ENCODE results near the gene RRAGB. TPM values are rescaled to one million over a fixed set of nuclear protein-coding genes. Genes with fewer than 3 reads are reported as not detected.
"Not testable (repeated sequence)": the region's sequence is repeated elsewhere in the genome, so short reads cannot be mapped to it uniquely, and the experiment has no call there.

The RRAGB gene
- total RNA-seq, 1 experiment from 2014 or later: 6.5 TPM

- not testable (repeated sequence) for H3K36me3 ChIP-seq, H3K9me3 ChIP-seq, H3K4me3 ChIP-seq, DNase-seq, H3K27me3 ChIP-seq
Measured at GRCh38 chrX:55748463-55748862, 30.9 kb downstream of the RRAGB start.

- no peaks in the 10 kb centered on the region for H3K36me3 ChIP-seq
- no peaks in the 10 kb centered on the region for H3K27me3 ChIP-seq
- no peak for DNase-seq
- no peaks in the 10 kb centered on the region for H3K9me3 ChIP-seq
- no peak overlapping the region for H3K4me3 ChIP-seq
Measured at GRCh38 chrX:55750256-55750655, 32.7 kb downstream of the RRAGB start.

DNA sequence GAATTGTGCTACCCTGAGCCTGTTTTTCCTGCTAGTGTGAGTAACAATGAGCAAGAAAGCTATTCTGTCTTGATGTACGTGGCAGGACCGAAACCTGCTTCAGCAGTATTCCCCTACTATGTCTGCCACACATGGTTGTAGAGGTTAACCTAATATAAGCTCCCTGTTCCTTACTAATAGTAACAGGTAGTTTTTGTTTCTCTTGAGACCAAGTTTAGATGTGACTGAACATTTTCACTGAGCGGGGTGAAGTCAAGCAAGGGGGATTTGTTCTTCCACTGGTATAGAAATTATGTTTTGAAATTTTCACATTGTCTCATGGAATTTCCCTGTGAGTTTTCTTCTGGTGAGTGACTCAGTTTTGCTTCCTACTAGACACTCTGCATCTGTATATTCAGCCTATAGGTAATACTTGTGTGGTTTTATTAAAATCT lies 37.3 kb downstream of the RRAGB start:
- Histone ChIP-seq H3K36me3 (no peaks in the 10 kb centered on the region; the same call in 1 of the 2 replicates), H3K9me3 (no peaks in the 10 kb centered on the region), H3K27me3 (no peaks in the 10 kb centered on the region), H3K4me3 (no peak overlapping the region)
- DNase-seq: no peak

DNA sequence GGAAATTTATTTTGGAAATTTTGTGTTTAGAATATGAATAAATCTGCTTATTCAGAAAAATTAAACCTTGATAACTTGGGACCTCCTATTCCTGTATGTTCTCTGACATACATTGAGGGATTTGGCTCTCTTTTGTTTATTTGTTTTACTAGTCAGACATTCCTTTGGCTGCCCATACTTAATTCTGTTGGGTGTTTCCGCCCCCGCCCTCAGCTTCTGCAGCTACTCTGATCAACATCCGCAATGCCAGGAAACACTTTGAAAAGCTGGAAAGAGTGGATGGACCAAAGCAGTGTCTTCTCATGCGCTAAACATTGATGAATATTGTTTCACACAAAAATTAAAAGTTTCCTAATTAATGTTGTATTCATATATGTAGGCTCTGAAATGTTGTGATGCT lies 40.5 kb downstream of the RRAGB start:
- H3K36me3 ChIP-seq: no peaks in the 10 kb centered on the region; the same call in 1 of the 2 replicates
- DNase-seq: peak; percentile 26

GRCh38 chrX:55759478-55759877 lies 41.9 kb downstream of the RRAGB start:
- Histone ChIP-seq H3K36me3 (no peaks in the 10 kb centered on the region; the same call in 1 of the 2 replicates), H3K9me3 (no peaks in the 10 kb centered on the region), H3K4me3 (no peak overlapping the region), H3K27me3 (no peaks in the 10 kb centered on the region)
- DNase-seq: no peak

More for the DNA sequence above, 40.5 kb downstream of the RRAGB start:
- Histone ChIP-seq H3K4me3 (no peak overlapping the region), H3K9me3 (no peaks in the 10 kb centered on the region), H3K27me3 (no peaks in the 10 kb centered on the region)

GRCh38 chrX:55767100-55767499 lies 49.6 kb downstream of the RRAGB start:
- no peak for DNase-seq
- Histone ChIP-seq H3K36me3 (no peaks in the 10 kb centered on the region), H3K9me3 (no peaks in the 10 kb centered on the region), H3K27me3 (no peaks in the 10 kb centered on the region), H3K4me3 (no peak overlapping the region)

- not testable (repeated sequence) for H3K9me3 ChIP-seq, H3K36me3 ChIP-seq, DNase-seq, H3K4me3 ChIP-seq, H3K27me3 ChIP-seq
Measured at GRCh38 chrX:55774419-55774818, 56.9 kb downstream of the RRAGB start.

- no peaks in the 10 kb centered on the region for H3K9me3 ChIP-seq
- H3K36me3 ChIP-seq: no peaks in the 10 kb centered on the region
- no peak for DNase-seq
- no peak overlapping the region for H3K4me3 ChIP-seq
- H3K27me3 ChIP-seq: no peaks in the 10 kb centered on the region
Measured at GRCh38 chrX:55777596-55777995, 60.0 kb downstream of the RRAGB start.

- no peaks in the 10 kb centered on the region for H3K27me3 ChIP-seq
- no peaks in the 10 kb centered on the region for H3K9me3 ChIP-seq
- no peaks in the 10 kb centered on the region for H3K36me3 ChIP-seq
- H3K4me3 ChIP-seq: no peak overlapping the region
- DNase-seq: no peak
Measured at GRCh38 chrX:55778322-55778721, 60.8 kb downstream of the RRAGB start.

- DNase-seq: no peak
- Histone ChIP-seq H3K4me3 (no peak overlapping the region), H3K9me3 (no peaks in the 10 kb centered on the region), H3K36me3 (no peaks in the 10 kb centered on the region), H3K27me3 (no peaks in the 10 kb centered on the region)
Measured at GRCh38 chrX:55783723-55784122, 66.2 kb downstream of the RRAGB start.

DNA sequence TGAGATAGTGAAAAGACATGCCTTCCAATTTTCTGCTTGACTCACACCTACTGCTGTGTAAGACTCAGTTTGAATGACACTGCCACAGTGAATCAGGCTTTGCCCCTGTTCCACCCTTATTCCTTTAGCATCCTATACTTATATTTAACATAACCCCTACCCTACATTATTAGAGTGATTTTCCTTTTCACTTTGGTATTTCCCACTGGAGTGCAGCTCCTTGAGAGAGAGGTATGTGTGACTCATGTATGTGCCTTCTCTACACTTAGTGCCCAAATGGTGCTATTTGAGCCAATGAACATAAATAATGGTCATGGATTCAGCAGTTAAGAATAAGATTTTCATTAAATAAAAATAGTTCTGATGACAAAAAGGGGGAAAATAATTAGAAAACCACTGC lies 69.5 kb downstream of the RRAGB start:
- H3K27me3 ChIP-seq: no peaks in the 10 kb centered on the region
- DNase-seq: peak; percentile 3
- no peak overlapping the region for H3K4me3 ChIP-seq
- H3K36me3 ChIP-seq: no peaks in the 10 kb centered on the region
- H3K9me3 ChIP-seq: no peaks in the 10 kb centered on the region

DNA sequence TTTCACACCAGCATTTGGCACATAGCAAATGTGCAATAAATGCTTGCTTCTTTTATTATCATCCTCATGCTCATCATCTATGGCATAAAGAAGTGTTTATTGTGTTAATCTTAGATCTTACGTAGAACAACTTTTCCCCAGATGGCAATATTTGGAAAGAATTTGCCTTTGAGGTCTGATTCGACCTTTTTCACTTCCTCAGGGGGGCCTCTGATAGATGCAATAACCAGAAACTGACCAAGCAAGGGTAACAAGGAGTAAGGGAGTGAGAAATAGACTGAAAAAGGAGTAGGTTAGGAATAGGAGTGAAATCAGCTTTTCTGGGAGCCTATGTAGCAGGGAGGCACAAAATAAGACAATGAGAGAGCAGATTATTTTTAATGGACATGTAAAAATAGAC lies 70.2 kb downstream of the RRAGB start:
- no peak overlapping the region for H3K4me3 ChIP-seq

GRCh38 chrX:55794405-55794804 lies 76.9 kb downstream of the RRAGB start:
- no peaks in the 10 kb centered on the region for H3K27me3 ChIP-seq
- no peaks in the 10 kb centered on the region for H3K36me3 ChIP-seq
- no peak for DNase-seq
- H3K9me3 ChIP-seq: no peaks in the 10 kb centered on the region
- H3K4me3 ChIP-seq: no peak overlapping the region

More for the DNA sequence above, 70.2 kb downstream of the RRAGB start:
- no peak for DNase-seq
- no peaks in the 10 kb centered on the region for H3K36me3 ChIP-seq
- no peaks in the 10 kb centered on the region for H3K9me3 ChIP-seq
- no peaks in the 10 kb centered on the region for H3K27me3 ChIP-seq

DNA sequence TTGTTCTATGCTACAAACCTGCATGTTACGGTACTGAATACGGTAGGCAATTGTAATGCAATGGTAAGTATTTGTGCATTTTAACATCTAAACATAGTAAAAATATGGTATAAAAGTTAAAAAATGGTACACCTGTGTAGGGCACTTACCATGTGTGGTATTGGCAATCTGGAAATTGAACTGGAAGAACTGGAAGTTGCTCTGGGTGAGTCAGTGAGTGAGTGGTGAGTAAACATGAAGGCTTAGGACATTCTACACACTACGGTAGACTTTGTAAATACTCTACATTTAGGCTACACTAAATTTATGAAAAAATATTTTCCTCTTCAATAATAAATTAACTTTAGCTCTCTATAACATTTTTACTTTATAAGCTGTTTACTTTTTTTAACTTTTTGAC lies 78.9 kb downstream of the RRAGB start:
- Histone ChIP-seq H3K9me3 (no peaks in the 10 kb centered on the region), H3K27me3 (no peaks in the 10 kb centered on the region), H3K4me3 (no peak overlapping the region), H3K36me3 (no peaks in the 10 kb centered on the region)
- DNase-seq: no peak

GRCh38 chrX:55801811-55802210 lies 84.3 kb downstream of the RRAGB start:
- no peak for DNase-seq
- no peaks in the 10 kb centered on the region for H3K9me3 ChIP-seq
- H3K4me3 ChIP-seq: no peak overlapping the region
- no peaks in the 10 kb centered on the region for H3K36me3 ChIP-seq
- H3K27me3 ChIP-seq: no peaks in the 10 kb centered on the region

Other genes starting within 250 kb of the RRAGB start
- gene USP51, start 227.9 kb upstream of the RRAGB start, total RNA-seq (2014; rRNA removed; shearing (Covaris generic); ENCODE audit: low replicate concordance): 0.43 and 0.99 TPM in 2 replicates
- not detected in 2 replicates for gene FOXR2, start 94.3 kb upstream of the RRAGB start, total RNA-seq (2014; rRNA removed; shearing (Covaris generic); ENCODE audit: low replicate concordance)